Measurements from ENCODE around the gene PGAP6. TPM values are rescaled to one million over a fixed set of nuclear protein-coding genes. Genes with fewer than 3 reads are reported as not detected.

Gene PGAP6
- total and polyA plus RNA-seq, 2 donors (not counting 1 experiment from before 2014, with no cell fraction given): 46.2 to 82.7 TPM

DNA sequence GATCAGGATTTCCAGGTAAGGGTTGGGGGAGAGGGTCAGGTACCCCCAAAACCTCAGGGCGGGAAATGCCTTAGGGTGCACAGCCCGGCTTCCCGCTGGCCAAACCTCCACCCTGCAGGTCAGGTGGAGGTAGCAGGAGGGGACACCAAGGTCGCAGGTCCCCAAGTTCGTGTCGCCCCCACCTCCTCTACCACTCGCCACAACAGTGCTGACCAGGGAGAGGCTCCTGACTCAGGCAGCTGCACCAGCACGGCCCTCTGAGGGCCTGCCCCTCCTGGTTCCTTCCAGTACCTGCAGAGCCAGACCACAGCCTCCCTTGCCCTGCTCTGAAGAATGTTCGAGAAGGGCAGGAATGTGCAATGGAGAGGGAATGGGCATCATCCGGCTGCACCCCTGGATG lies 15.3 kb downstream of the PGAP6 start:
- no peak for TF ChIP-seq EZH2 (IDR thresholded peaks at IDR 0.05; ENCODE audit: low read length, missing control alignments)
- TF ChIP-seq, protein P1, sequence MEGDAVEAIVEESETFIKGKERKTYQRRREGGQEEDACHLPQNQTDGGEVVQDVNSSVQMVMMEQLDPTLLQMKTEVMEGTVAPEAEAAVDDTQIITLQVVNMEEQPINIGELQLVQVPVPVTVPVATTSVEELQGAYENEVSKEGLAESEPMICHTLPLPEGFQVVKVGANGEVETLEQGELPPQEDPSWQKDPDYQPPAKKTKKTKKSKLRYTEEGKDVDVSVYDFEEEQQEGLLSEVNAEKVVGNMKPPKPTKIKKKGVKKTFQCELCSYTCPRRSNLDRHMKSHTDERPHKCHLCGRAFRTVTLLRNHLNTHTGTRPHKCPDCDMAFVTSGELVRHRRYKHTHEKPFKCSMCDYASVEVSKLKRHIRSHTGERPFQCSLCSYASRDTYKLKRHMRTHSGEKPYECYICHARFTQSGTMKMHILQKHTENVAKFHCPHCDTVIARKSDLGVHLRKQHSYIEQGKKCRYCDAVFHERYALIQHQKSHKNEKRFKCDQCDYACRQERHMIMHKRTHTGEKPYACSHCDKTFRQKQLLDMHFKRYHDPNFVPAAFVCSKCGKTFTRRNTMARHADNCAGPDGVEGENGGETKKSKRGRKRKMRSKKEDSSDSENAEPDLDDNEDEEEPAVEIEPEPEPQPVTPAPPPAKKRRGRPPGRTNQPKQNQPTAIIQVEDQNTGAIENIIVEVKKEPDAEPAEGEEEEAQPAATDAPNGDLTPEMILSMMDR (conservative IDR thresholded peaks at IDR 0.05 in 1 of 2, IDR thresholded peaks at IDR 0.05 in 1 of 2; ENCODE audit: low read depth in 1 of 2, low read length in 2 of 2): no peak
- no peak for DNase-seq (ENCODE audit: low read depth in 2 of 2)
- Histone ChIP-seq H3K4me1 (ENCODE audit: control insufficient read depth, extremely low read depth, insufficient read depth, low read length) (peaks cover 2% of the 10 kb centered on the region), H2AFZ (ENCODE audit: low read length) (no peak overlapping the region), H3K36me3 (ENCODE audit: control insufficient read depth, insufficient read depth, low read length) (peaks cover 25% of the 10 kb centered on the region), H3K4me2 (ENCODE audit: extremely low read depth, insufficient read depth, low read length) (no peak overlapping the region), H3K9me3 (ENCODE audit: control insufficient read depth, insufficient read depth, low read depth, low read length) (no peaks in the 10 kb centered on the region), H4K20me1 (ENCODE audit: control insufficient read depth, extremely low read depth, insufficient read depth, low read length) (no peaks in the 10 kb centered on the region), H3K4me3 (replicated peaks in 1 of 4; ENCODE audit: control extremely low read depth in 1 of 4, insufficient read depth in 1 of 4, low read depth in 3 of 4, low read length in 4 of 4) (no peak overlapping the region), H3K27ac (ENCODE audit: insufficient read depth, low read length) (no peak overlapping the region), H3K27me3 (ENCODE audit: control insufficient read depth, insufficient read depth, low read length) (no peaks in the 10 kb centered on the region), H3K79me2 (ENCODE audit: control insufficient read depth, insufficient read depth, low read length) (peaks cover 2% of the 10 kb centered on the region), H3K9ac (ENCODE audit: insufficient read depth, low read length) (no peak overlapping the region)

DNA sequence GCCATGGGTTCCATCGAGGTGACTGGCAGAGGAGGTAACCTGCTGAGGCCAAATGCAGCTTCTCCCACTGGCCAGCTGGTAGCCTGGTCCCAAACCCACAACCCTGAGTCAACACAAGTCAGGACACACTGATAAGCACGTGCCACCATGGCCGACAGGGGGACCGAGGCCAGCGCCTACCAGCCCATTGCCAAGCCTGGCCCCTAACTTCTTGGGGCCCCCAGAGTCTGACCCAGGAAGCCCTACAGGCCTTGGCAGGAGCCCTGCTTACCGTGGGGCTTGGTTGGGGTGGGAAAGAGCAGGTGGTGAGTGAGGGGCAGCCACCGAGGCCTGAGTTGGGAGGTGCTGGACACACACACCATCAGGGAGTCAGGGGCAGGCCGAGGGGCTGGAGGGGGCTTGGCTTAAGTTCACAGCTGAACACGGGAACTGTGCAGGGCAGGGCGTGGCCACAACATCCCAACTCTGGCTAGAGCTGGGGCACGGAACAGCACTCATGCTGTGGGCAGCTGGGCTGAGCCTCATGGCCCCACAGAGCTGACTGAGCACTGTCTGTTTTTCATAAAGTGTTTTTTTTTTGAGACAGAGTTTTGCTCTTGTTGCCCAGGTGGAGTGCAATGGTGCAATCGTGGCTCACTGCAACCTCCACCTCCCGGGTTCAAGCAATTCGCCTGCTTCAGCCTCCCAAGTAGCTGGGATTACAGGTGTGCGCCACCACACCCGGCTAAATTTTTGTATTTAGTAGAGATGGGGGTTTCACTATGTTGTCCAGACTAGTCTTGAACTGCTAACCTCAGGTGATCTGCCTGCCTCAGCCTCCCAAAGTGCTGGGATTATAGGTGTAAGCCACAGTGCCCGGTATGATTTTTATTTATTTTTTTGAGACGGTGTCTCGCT lies 16.9 kb downstream of the PGAP6 start:
- no peak overlapping the region for H3K4me3 ChIP-seq (replicated peaks in 1 of 4; ENCODE audit: control extremely low read depth in 1 of 4, insufficient read depth in 1 of 4, low read depth in 3 of 4, low read length in 4 of 4)
- H3K36me3 ChIP-seq (ENCODE audit: control insufficient read depth, insufficient read depth, low read length): peaks cover 24% of the 10 kb centered on the region
- TF ChIP-seq, protein P1 (conservative IDR thresholded peaks at IDR 0.05 in 1 of 2, IDR thresholded peaks at IDR 0.05 in 1 of 2; ENCODE audit: low read depth in 1 of 2, low read length in 2 of 2): no peak
- no peak for TF ChIP-seq EZH2 (IDR thresholded peaks at IDR 0.05; ENCODE audit: low read length, missing control alignments)
- no peak for DNase-seq (ENCODE audit: low read depth in 2 of 2)
- H3K4me1 ChIP-seq (ENCODE audit: control insufficient read depth, extremely low read depth, insufficient read depth, low read length): peaks cover 2% of the 10 kb centered on the region
- no peaks in the 10 kb centered on the region for H3K9me3 ChIP-seq (ENCODE audit: control insufficient read depth, insufficient read depth, low read depth, low read length)
- no peaks in the 10 kb centered on the region for H4K20me1 ChIP-seq (ENCODE audit: control insufficient read depth, extremely low read depth, insufficient read depth, low read length)
- H3K9ac ChIP-seq (ENCODE audit: insufficient read depth, low read length): no peak overlapping the region
- peaks cover under 1% of the 10 kb centered on the region for H3K79me2 ChIP-seq (ENCODE audit: control insufficient read depth, insufficient read depth, low read length)
- H3K27me3 ChIP-seq (ENCODE audit: control insufficient read depth, insufficient read depth, low read length): no peaks in the 10 kb centered on the region
- H3K27ac ChIP-seq (ENCODE audit: insufficient read depth, low read length): no peak overlapping the region
- no peak overlapping the region for H2AFZ ChIP-seq (ENCODE audit: low read length)
- no peak overlapping the region for H3K4me2 ChIP-seq (ENCODE audit: extremely low read depth, insufficient read depth, low read length)

GRCh38 chr16:363766-364490 lies 17.9 kb downstream of the PGAP6 start:
- Histone ChIP-seq H3K36me3 (ENCODE audit: control insufficient read depth, insufficient read depth, low read length) (peaks cover 22% of the 10 kb centered on the region), H3K9ac (ENCODE audit: insufficient read depth, low read length) (no peak overlapping the region), H3K9me3 (ENCODE audit: control insufficient read depth, insufficient read depth, low read depth, low read length) (no peaks in the 10 kb centered on the region), H3K27ac (ENCODE audit: insufficient read depth, low read length) (no peak overlapping the region), H3K4me2 (ENCODE audit: extremely low read depth, insufficient read depth, low read length) (no peak overlapping the region), H3K79me2 (ENCODE audit: control insufficient read depth, insufficient read depth, low read length) (no peaks in the 10 kb centered on the region), H3K27me3 (ENCODE audit: control insufficient read depth, insufficient read depth, low read length) (no peaks in the 10 kb centered on the region), H3K4me3 (replicated peaks in 1 of 4; ENCODE audit: control extremely low read depth in 1 of 4, insufficient read depth in 1 of 4, low read depth in 3 of 4, low read length in 4 of 4) (no peak overlapping the region), H3K4me1 (ENCODE audit: control insufficient read depth, extremely low read depth, insufficient read depth, low read length) (no peaks in the 10 kb centered on the region), H4K20me1 (ENCODE audit: control insufficient read depth, extremely low read depth, insufficient read depth, low read length) (no peaks in the 10 kb centered on the region), H2AFZ (ENCODE audit: low read length) (no peak overlapping the region)
- DNase-seq (ENCODE audit: low read depth in 2 of 2): no peak
- TF ChIP-seq, protein P1 (conservative IDR thresholded peaks at IDR 0.05 in 1 of 2, IDR thresholded peaks at IDR 0.05 in 1 of 2; ENCODE audit: low read depth in 1 of 2, low read length in 2 of 2): no peak
- no peak for TF ChIP-seq EZH2 (IDR thresholded peaks at IDR 0.05; ENCODE audit: low read length, missing control alignments)

Data from fibroblast of lung (primary cell).